ENCODE measurements around the gene PTGR2. TPM values are rescaled to one million over a fixed set of nuclear protein-coding genes. Genes with fewer than 3 reads are reported as not detected.
A peak's percentile ranks its signal among the peaks of the same experiment; 100 is the strongest.
"Not testable (repeated sequence)": the region's sequence is repeated elsewhere in the genome, so short reads cannot be mapped to it uniquely, and the experiment has no call there.

PTGR2 gene
- polyA plus RNA-seq, 2 donors = 3.0 to 4.2 TPM

DNA sequence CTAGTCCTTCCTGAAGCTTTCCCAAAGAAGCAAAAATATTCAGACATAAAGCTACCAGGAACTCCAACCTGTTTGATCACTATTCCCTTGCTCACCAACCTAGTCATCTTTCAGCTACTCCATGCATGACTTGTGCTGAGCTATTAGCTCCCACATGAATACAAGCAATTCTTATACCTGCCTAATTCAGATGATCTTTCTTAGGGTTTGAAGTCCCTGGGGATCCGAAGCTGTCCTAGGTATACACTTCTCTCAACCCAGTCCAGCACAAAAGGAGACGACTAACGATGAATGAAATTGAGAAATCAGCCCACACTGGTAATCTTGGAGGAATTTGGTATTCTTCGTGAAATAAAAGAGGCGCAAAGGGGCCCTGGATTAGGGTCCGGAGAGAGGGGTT is 631 bp upstream of the PTGR2 start:
- Histone ChIP-seq H3K9me3 (ENCODE audit: control insufficient read depth in 2 of 2, insufficient read depth in 1 of 2, low read depth in 1 of 2, low read length in 1 of 2) (no peaks in the 10 kb centered on the region), H3K36me3 (ENCODE audit: control insufficient read depth in 2 of 2, insufficient read depth in 2 of 2, low read length in 1 of 2) (no peaks in the 10 kb centered on the region), H3K4me3 (ENCODE audit: low read depth in 1 of 2, low read length in 2 of 2) (peak overlapping the region; percentile 43 to 63), H3K27ac (ENCODE audit: low read depth in 2 of 2, low read length in 1 of 2) (peak overlapping the region; percentile 88 to 97), H3K4me1 (ENCODE audit: control insufficient read depth in 2 of 2, insufficient read depth in 2 of 2, low read length in 1 of 2) (no peaks in the 10 kb centered on the region), H3K27me3 (ENCODE audit: control insufficient read depth in 1 of 2, insufficient read depth in 2 of 2, low read length in 2 of 2) (no peaks in the 10 kb centered on the region)
- WGBS, 2 donors = 41 to 43% methylated on average over 6 of the region's 6 CpGs

DNA sequence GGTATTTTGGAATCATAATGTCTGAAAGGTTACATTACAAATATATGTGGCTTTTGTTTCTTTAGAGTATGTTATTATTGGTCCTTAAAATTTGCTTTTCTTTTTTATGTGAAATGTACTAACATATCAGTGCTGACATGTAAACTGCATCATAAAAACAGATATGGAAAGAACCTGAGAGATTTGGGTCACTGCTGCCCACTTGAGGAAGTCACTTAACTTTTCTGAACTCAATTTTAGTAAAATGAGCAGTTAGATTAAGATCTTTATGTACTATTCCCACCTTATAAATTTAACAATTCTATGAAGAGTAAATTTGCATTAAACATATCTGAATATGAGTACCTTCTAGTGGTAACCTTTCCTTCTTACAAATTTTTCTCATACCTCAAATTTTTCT is 7.5 kb downstream of the PTGR2 start:
- H3K27me3 ChIP-seq (ENCODE audit: control insufficient read depth in 1 of 2, insufficient read depth in 2 of 2, low read length in 2 of 2) = no peaks in the 10 kb centered on the region
- H3K36me3 ChIP-seq (ENCODE audit: control insufficient read depth in 2 of 2, insufficient read depth in 2 of 2, low read length in 1 of 2) = no peaks in the 10 kb centered on the region
- H3K9me3 ChIP-seq (ENCODE audit: control insufficient read depth in 2 of 2, insufficient read depth in 1 of 2, low read depth in 1 of 2, low read length in 1 of 2) = no peaks in the 10 kb centered on the region
- H3K27ac ChIP-seq (ENCODE audit: low read depth in 2 of 2, low read length in 1 of 2) = no peak overlapping the region
- no peaks in the 10 kb centered on the region for H3K4me1 ChIP-seq (ENCODE audit: control insufficient read depth in 2 of 2, insufficient read depth in 2 of 2, low read length in 1 of 2)
- H3K4me3 ChIP-seq (ENCODE audit: low read depth in 1 of 2, low read length in 2 of 2) = no peak overlapping the region

DNA sequence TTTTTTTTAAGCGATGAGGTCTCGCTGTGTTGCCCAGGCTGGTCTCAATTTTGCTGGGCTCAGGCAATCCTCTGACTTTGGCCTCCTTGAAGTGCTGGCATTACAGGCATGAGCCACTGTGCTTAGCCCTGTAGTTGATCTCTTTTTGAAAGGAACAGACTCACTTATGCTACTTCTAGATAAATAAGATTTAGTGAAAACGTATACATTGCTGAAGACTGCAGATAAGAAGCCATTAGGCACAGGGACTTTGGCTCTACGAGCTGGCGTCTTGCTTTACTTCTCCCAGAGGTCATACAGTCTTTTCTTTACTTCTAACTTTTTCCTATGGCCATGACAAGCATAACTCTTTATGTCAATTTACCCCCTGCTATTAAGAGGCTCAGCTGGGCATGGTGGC is 9.4 kb downstream of the PTGR2 start:
- peaks cover 0 to 2% of the 10 kb centered on the region in 2 donors for H3K36me3 ChIP-seq (ENCODE audit: control insufficient read depth in 2 of 2, insufficient read depth in 2 of 2, low read length in 1 of 2)
- no peaks in the 10 kb centered on the region for H3K27me3 ChIP-seq (ENCODE audit: control insufficient read depth in 1 of 2, insufficient read depth in 2 of 2, low read length in 2 of 2)
- no peaks in the 10 kb centered on the region for H3K4me1 ChIP-seq (ENCODE audit: control insufficient read depth in 2 of 2, insufficient read depth in 2 of 2, low read length in 1 of 2)
- 85 to 91% methylated on average over 5 of the region's 5 CpGs for WGBS, 2 donors
- no peak overlapping the region for H3K27ac ChIP-seq (ENCODE audit: low read depth in 2 of 2, low read length in 1 of 2)
- H3K9me3 ChIP-seq (ENCODE audit: control insufficient read depth in 2 of 2, insufficient read depth in 1 of 2, low read depth in 1 of 2, low read length in 1 of 2) = no peaks in the 10 kb centered on the region
- H3K4me3 ChIP-seq (ENCODE audit: low read depth in 1 of 2, low read length in 2 of 2) = no peak overlapping the region

DNA sequence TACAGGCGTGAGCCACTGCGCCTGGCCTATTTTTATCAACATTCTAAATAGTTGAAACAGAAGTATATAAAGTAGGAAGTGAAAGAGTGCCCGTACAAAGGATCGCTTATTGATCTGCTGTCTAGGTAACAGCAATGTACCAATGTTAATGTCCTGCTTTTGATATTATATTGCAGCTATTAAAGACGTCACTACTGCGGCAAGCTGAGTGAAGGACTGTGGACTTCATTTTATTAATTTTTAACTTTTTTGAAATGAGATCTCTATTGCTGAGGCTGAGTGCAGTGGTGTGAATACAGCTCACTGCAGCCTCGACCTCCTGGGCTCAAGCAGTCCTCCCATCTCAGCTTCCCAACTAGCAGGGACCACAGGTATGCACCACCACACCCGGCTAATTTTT is 10.8 kb downstream of the PTGR2 start:
- Histone ChIP-seq H3K27ac (ENCODE audit: low read depth in 2 of 2, low read length in 1 of 2) (no peak overlapping the region), H3K27me3 (ENCODE audit: control insufficient read depth in 1 of 2, insufficient read depth in 2 of 2, low read length in 2 of 2) (no peaks in the 10 kb centered on the region), H3K4me1 (ENCODE audit: control insufficient read depth in 2 of 2, insufficient read depth in 2 of 2, low read length in 1 of 2) (no peaks in the 10 kb centered on the region), H3K9me3 (ENCODE audit: control insufficient read depth in 2 of 2, insufficient read depth in 1 of 2, low read depth in 1 of 2, low read length in 1 of 2) (no peaks in the 10 kb centered on the region), H3K36me3 (ENCODE audit: control insufficient read depth in 2 of 2, insufficient read depth in 2 of 2, low read length in 1 of 2) (peaks cover 0 to 2% of the 10 kb centered on the region in 2 donors), H3K4me3 (ENCODE audit: low read depth in 1 of 2, low read length in 2 of 2) (no peak overlapping the region)
- 85 to 92% methylated on average over 8 of the region's 8 CpGs for WGBS, 2 donors

DNA sequence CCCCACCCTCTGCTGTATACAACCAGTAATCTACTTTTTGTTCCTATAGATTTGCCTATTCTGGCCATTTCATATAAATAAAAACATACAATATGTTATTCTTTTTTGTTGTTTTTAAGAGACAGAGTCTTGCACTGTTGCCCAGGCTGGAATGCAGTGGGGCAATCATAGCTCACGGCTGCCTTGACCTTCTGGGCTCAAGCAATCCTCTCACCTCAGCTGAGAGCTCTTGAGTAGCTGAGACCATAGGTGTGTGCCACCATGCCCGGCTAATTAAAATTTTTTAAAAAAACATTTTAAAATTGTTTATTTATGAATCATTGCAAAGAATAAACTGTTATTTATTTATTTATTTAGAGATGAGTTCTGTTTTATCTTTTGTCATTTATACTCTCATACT is 11.6 kb downstream of the PTGR2 start:
- H3K9me3 ChIP-seq (ENCODE audit: control insufficient read depth in 2 of 2, insufficient read depth in 1 of 2, low read depth in 1 of 2, low read length in 1 of 2) = no peaks in the 10 kb centered on the region
- H3K4me1 ChIP-seq (ENCODE audit: control insufficient read depth in 2 of 2, insufficient read depth in 2 of 2, low read length in 1 of 2) = no peaks in the 10 kb centered on the region
- no peak overlapping the region for H3K27ac ChIP-seq (ENCODE audit: low read depth in 2 of 2, low read length in 1 of 2)
- peaks cover 0 to 2% of the 10 kb centered on the region in 2 donors for H3K36me3 ChIP-seq (ENCODE audit: control insufficient read depth in 2 of 2, insufficient read depth in 2 of 2, low read length in 1 of 2)
- WGBS, 2 donors = 92 to 93% methylated on average over 2 of the region's 2 CpGs
- H3K27me3 ChIP-seq (ENCODE audit: control insufficient read depth in 1 of 2, insufficient read depth in 2 of 2, low read length in 2 of 2) = no peaks in the 10 kb centered on the region
- no peak overlapping the region for H3K4me3 ChIP-seq (ENCODE audit: low read depth in 1 of 2, low read length in 2 of 2)

DNA sequence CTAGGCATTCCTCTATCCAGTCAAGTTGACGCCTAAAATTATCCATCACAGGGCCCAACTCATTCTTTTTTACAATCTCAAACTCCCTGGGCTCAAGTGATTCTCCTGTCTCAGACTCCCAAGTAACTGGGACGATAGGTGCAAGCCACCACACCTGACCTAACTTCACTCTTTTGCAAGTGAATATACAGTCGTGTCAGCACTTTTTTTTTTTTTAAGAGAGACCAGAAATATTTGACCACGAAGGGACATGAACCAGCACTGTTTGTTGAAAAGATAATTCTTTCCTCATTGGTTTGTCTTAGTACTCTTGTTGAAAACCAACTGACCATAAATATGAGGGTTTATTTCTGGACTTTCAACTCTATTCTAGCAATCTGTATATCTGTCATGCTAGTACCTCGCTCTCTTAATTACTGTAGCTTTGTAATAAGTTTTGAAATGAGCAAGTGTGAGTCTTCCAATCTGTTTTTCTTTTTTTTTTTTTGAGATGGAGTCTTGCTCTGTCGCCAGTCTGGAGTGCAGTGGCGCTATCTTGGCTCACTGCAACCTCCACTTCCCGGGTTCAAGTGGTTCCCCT is 14.0 kb downstream of the PTGR2 start:
- WGBS, 2 donors = 85 to 90% methylated on average over 8 of the region's 8 CpGs
- Histone ChIP-seq H3K27ac (ENCODE audit: low read depth in 2 of 2, low read length in 1 of 2) (no peak overlapping the region), H3K27me3 (ENCODE audit: control insufficient read depth in 1 of 2, insufficient read depth in 2 of 2, low read length in 2 of 2) (no peaks in the 10 kb centered on the region)

DNA sequence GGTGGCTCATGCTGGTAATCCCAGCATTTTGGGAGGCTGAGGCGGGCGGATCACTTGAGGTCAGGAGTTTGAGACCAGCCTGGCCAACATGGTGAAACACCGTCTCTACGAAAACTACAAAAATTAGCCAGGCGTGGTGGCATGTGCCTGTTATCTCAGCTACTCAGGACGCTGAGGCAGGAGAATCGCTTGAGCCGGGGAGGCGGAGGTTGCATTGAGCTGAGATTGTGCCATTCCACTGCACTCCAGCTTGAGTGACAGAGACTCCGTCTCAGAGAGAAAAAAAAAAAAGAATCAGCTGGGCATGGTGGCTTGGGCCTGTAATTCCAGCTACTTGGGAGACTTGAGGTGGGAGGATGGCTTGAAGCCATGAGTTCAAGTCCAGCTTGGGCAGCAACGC is 18.1 kb downstream of the PTGR2 start:
- H3K4me3 ChIP-seq (ENCODE audit: low read depth in 1 of 2, low read length in 2 of 2); H3K4me1 ChIP-seq (ENCODE audit: control insufficient read depth in 2 of 2, insufficient read depth in 2 of 2, low read length in 1 of 2); H3K9me3 ChIP-seq (ENCODE audit: control insufficient read depth in 2 of 2, insufficient read depth in 1 of 2, low read depth in 1 of 2, low read length in 1 of 2); H3K27me3 ChIP-seq (ENCODE audit: control insufficient read depth in 1 of 2, insufficient read depth in 2 of 2, low read length in 2 of 2); H3K36me3 ChIP-seq (ENCODE audit: control insufficient read depth in 2 of 2, insufficient read depth in 2 of 2, low read length in 1 of 2); H3K27ac ChIP-seq (ENCODE audit: low read depth in 2 of 2, low read length in 1 of 2): not testable (repeated sequence)
- WGBS, 2 donors = 95% methylated on average over 11 of the region's 11 CpGs

More for the DNA sequence above, 14.0 kb downstream of the PTGR2 start:
- Histone ChIP-seq H3K9me3 (ENCODE audit: control insufficient read depth in 2 of 2, insufficient read depth in 1 of 2, low read depth in 1 of 2, low read length in 1 of 2) (no peaks in the 10 kb centered on the region), H3K36me3 (ENCODE audit: control insufficient read depth in 2 of 2, insufficient read depth in 2 of 2, low read length in 1 of 2) (peaks cover 0 to 2% of the 10 kb centered on the region in 2 donors), H3K4me3 (ENCODE audit: low read depth in 1 of 2, low read length in 2 of 2) (no peak overlapping the region), H3K4me1 (ENCODE audit: control insufficient read depth in 2 of 2, insufficient read depth in 2 of 2, low read length in 1 of 2) (no peaks in the 10 kb centered on the region)

DNA sequence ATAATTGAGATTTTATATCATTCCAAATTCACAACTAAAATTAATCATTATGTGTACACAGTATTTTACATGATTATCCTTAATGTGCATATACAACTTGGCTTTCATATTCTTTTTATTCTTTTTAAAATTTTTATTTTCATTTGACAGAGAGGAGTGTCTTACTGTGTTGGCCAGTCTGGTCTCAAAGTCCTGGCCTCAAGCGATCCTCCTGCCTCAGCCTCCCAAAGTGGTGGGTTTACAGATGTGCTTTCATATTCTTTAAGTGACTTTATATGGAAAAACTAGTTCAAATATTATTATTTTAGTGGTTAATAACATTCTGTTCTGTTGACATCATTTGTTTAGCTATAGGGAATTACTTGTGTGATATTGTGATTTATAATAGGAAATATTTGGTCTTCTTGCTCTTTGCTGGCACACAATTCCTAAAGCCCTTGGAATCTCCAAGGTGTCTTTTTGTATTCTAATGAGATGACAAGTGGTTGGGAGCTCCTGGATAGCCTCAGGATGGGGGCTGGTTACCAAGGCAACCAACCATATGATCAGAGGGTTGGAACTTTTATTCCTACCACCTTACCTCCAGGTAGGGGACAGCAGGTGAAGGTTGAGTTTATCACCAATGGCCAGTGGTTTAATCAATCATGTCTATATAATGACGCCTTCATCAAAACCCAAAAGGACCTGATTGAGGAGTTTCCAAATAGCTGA is 19.0 kb downstream of the PTGR2 start:
- WGBS, 2 donors = 96 to 99% methylated on average over 2 of the region's 2 CpGs
- Histone ChIP-seq H3K27me3 (ENCODE audit: control insufficient read depth in 1 of 2, insufficient read depth in 2 of 2, low read length in 2 of 2) (no peaks in the 10 kb centered on the region), H3K9me3 (ENCODE audit: control insufficient read depth in 2 of 2, insufficient read depth in 1 of 2, low read depth in 1 of 2, low read length in 1 of 2) (no peaks in the 10 kb centered on the region), H3K36me3 (ENCODE audit: control insufficient read depth in 2 of 2, insufficient read depth in 2 of 2, low read length in 1 of 2) (no peaks in the 10 kb centered on the region), H3K27ac (ENCODE audit: low read depth in 2 of 2, low read length in 1 of 2) (no peak overlapping the region), H3K4me3 (ENCODE audit: low read depth in 1 of 2, low read length in 2 of 2) (no peak overlapping the region), H3K4me1 (ENCODE audit: control insufficient read depth in 2 of 2, insufficient read depth in 2 of 2, low read length in 1 of 2) (no peaks in the 10 kb centered on the region)

DNA sequence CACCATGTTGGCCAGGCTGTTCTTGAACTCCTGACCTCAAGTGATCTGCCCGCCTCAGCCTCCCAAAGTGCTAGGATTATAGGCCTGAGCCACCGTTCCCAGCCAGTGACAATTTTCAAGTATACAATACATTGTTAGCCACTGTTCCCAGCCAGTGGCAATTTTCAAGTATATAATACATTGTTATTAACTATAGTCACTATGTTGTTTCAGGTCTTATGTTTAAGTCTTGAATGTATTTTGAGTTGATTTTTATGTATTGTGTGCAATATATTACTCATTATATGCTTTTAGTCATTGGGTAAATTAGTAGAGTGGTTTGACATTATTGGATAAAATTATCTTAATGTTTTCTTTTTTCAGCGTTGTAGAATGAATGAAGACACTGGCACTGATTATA is 22.0 kb downstream of the PTGR2 start:
- WGBS, 2 donors = 86 to 95% methylated on average over 3 of the region's 3 CpGs
- Histone ChIP-seq H3K4me1 (ENCODE audit: control insufficient read depth in 2 of 2, insufficient read depth in 2 of 2, low read length in 1 of 2) (no peaks in the 10 kb centered on the region), H3K9me3 (ENCODE audit: control insufficient read depth in 2 of 2, insufficient read depth in 1 of 2, low read depth in 1 of 2, low read length in 1 of 2) (no peaks in the 10 kb centered on the region), H3K4me3 (ENCODE audit: low read depth in 1 of 2, low read length in 2 of 2) (no peak overlapping the region), H3K27ac (ENCODE audit: low read depth in 2 of 2, low read length in 1 of 2) (no peak overlapping the region), H3K36me3 (ENCODE audit: control insufficient read depth in 2 of 2, insufficient read depth in 2 of 2, low read length in 1 of 2) (no peaks in the 10 kb centered on the region), H3K27me3 (ENCODE audit: control insufficient read depth in 1 of 2, insufficient read depth in 2 of 2, low read length in 2 of 2) (no peaks in the 10 kb centered on the region)

DNA sequence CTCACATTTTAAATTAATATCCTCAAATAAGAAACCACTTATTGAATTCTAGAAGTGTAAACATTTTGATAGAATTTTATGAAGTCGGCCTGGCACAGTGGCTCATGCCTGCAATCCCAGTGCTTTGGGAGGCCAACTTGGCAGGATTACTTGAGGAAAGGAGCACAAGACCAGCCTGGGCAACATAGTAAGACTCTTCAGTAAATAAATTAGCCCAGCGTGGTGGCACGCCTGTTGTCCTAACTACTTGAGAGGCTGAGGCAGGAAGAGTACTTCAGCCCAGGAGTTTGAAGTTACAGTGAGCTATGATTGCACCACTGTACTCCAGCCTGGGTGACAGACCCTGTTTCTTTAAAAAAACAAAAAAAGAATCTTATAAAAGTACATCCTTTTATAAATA is 26.2 kb downstream of the PTGR2 start:
- H3K27ac ChIP-seq (ENCODE audit: low read depth in 2 of 2, low read length in 1 of 2) = no peak overlapping the region
- WGBS, 2 donors = 80 to 90% methylated on average over 3 of the region's 3 CpGs

More for the DNA sequence above, 26.2 kb downstream of the PTGR2 start:
- Histone ChIP-seq H3K36me3 (ENCODE audit: control insufficient read depth in 2 of 2, insufficient read depth in 2 of 2, low read length in 1 of 2) (no peaks in the 10 kb centered on the region), H3K4me3 (ENCODE audit: low read depth in 1 of 2, low read length in 2 of 2) (no peak overlapping the region), H3K27me3 (ENCODE audit: control insufficient read depth in 1 of 2, insufficient read depth in 2 of 2, low read length in 2 of 2) (no peaks in the 10 kb centered on the region), H3K9me3 (ENCODE audit: control insufficient read depth in 2 of 2, insufficient read depth in 1 of 2, low read depth in 1 of 2, low read length in 1 of 2) (no peaks in the 10 kb centered on the region), H3K4me1 (ENCODE audit: control insufficient read depth in 2 of 2, insufficient read depth in 2 of 2, low read length in 1 of 2) (no peaks in the 10 kb centered on the region)
